PFSK-1 (cell line): ENCODE results near the gene AGR3.

Experiments used
- FOXP2 ChIP-seq: optimal IDR thresholded peaks from 2 replicates; pipeline ENCODE3; 2011; ENCODE audit warnings: borderline replicate concordance, control low read depth, inconsistent platforms; ENCODE audit not compliant: insufficient read depth; ENCODE audit errors: extremely low read length, extremely low read depth
- POLR2AphosphoS5 ChIP-seq: IDR thresholded peaks from 2 replicates; pipeline ENCODE4 v1.6.1; 2012; ENCODE audit warnings: low read depth, mild to moderate bottlenecking, control low read depth, low read length, moderate library complexity
- REST ChIP-seq, 2 experiments: IDR thresholded peaks; 2 replicates each; pipeline versions ENCODE4 v1.6.1 to v1.8.0; 2011 to 2012; ENCODE audit warnings: low read depth in 2 of 2, low read length in 2 of 2, control low read depth in 1 of 2, inconsistent platforms in 1 of 2, mild to moderate bottlenecking in 1 of 2, moderate library complexity in 1 of 2; ENCODE audit not compliant: insufficient read depth in 1 of 2
- SIN3A ChIP-seq: IDR thresholded peaks from 2 replicates; pipeline ENCODE4 v1.6.1; 2012; ENCODE audit warnings: mild to moderate bottlenecking, low read length, moderate library complexity, borderline replicate concordance; ENCODE audit not compliant: insufficient read depth
- TAF1 ChIP-seq: IDR thresholded peaks from 2 replicates; pipeline ENCODE4 v1.6.1; 2012; ENCODE audit warnings: low read length, control low read depth, borderline replicate concordance; ENCODE audit not compliant: insufficient read depth

AGR3 gene

DNA sequence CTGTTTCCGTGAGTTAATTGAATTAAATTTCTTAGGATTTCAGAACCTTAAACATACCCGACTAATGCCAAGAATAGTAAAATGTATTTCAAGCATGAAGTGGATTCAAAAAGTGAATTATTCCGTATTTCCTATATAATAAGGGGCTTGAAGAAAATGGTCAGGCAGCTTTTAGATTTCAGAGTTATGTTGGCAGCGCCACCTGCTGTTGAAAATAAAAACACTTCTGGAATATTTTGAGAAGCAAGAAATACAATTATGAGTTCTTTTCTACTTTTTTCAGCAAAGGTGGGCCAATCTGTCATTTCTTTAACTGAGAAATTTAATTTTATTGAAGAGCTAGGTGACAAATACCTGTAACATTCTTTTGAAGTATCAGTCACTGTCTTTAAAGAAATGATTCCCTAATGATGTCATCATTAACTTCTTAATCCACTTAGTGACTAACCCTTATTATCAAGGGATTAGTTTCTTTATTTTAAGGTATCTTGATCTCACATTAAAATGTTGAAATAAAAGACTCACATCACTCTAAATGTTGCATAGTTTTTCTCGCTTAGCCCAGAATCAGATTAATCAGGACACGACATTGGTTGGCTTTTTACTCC is 36.6 kb upstream of the AGR3 start:
- TF ChIP-seq SIN3A (no peak), REST (IDR thresholded peaks at IDR 0.05; ENCODE audit: insufficient read depth in 1 of 2, low read depth in 2 of 2, low read length in 2 of 2) (no peak), TAF1 (no peak), POLR2AphosphoS5 (no peak), FOXP2 (no peak)

DNA sequence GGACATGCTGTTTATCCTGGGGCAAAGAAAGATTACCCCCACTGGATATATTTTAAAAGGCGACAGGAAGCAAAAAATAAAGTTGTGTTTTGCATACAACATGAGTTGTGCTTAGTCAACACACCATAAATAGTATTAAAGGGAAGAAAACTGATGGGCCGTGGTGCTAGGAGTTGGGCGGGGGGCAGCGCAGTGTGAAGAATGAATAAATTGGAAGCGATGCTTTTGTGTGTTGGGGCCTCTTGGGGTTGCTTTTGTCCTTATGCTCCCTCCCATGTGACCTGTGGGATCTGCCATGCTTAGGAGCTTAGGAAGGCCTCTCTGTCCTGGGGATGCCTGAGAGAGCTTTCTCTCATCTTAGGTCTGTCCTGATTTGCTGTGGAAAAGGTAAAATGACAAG is 35.0 kb upstream of the AGR3 start:
- TF ChIP-seq POLR2AphosphoS5 (no peak), SIN3A (no peak), REST (IDR thresholded peaks at IDR 0.05; ENCODE audit: insufficient read depth in 1 of 2, low read depth in 2 of 2, low read length in 2 of 2) (no peak), FOXP2 (no peak), TAF1 (no peak)

- TF ChIP-seq POLR2AphosphoS5: no peak
- no peak for TF ChIP-seq SIN3A
- TF ChIP-seq REST (IDR thresholded peaks at IDR 0.05; ENCODE audit: insufficient read depth in 1 of 2, low read depth in 2 of 2, low read length in 2 of 2): no peak
- TF ChIP-seq TAF1: no peak
These were observed 34.4 kb upstream of the AGR3 start for GRCh38 chr7:16916105-16916639.

- TF ChIP-seq TAF1: no peak
- no peak for TF ChIP-seq POLR2AphosphoS5
- no peak for TF ChIP-seq REST (IDR thresholded peaks at IDR 0.05; ENCODE audit: insufficient read depth in 1 of 2, low read depth in 2 of 2, low read length in 2 of 2)
- TF ChIP-seq FOXP2: no peak
- no peak for TF ChIP-seq SIN3A
These were observed 33.6 kb upstream of the AGR3 start for GRCh38 chr7:16915405-16915804.

DNA sequence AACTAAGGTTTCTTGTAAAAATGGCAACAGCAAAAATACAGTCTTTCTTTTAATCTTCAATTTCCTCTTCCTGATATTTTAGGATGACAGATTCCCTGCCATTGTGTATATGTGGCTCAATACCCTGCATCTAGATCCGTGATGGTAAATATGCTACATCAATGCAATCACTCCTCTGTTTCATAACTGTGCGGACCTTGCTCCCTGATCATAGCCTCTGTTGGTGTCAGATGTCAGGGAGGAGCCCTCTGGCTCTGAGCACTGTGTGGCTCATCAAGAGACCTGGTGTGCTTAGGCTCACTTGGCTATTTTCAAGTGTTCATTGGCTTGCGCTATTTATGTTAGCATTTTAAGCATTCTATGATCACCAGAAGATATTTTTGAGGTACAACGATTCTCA is 33.0 kb upstream of the AGR3 start:
- TF ChIP-seq SIN3A: no peak
- TF ChIP-seq TAF1: no peak
- no peak for TF ChIP-seq REST (IDR thresholded peaks at IDR 0.05; ENCODE audit: insufficient read depth in 1 of 2, low read depth in 2 of 2, low read length in 2 of 2)
- no peak for TF ChIP-seq POLR2AphosphoS5
- no peak for TF ChIP-seq FOXP2
